ENCODE measurements around the gene KRT2.

Gene KRT2

GRCh38 chr12:52651726-52652261, at the start of gene KRT2:
KRT2 (minus strand) TSS chr12:52652211; CDS start chr12:52652142, 69 bp downstream.
- DNase-seq = no peak

GRCh38 chr12:52701281-52701680, 49.3 kb upstream of the KRT2 start:
- DNase-seq = no peak

- no peak for DNase-seq
These were observed 47.9 kb upstream of the KRT2 start for GRCh38 chr12:52699960-52700359.

GRCh38 chr12:52699373-52699772, 47.4 kb upstream of the KRT2 start:
- DNase-seq = no peak

- no peak for DNase-seq
These were observed 46.8 kb upstream of the KRT2 start for GRCh38 chr12:52698651-52699340.

GRCh38 chr12:52697058-52697582, 45.1 kb upstream of the KRT2 start:
- DNase-seq = no peak

- DNase-seq = no peak
These were observed 44.6 kb upstream of the KRT2 start for GRCh38 chr12:52696588-52696987.

- DNase-seq = no peak
These were observed 43.0 kb upstream of the KRT2 start for GRCh38 chr12:52695039-52695438.

GRCh38 chr12:52694151-52694550, 42.1 kb upstream of the KRT2 start:
- DNase-seq = no peak

GRCh38 chr12:52693261-52693660, 41.2 kb upstream of the KRT2 start:
- no peak for DNase-seq

- DNase-seq = no peak
These were observed 40.2 kb upstream of the KRT2 start for GRCh38 chr12:52692254-52692653.

GRCh38 chr12:52691841-52692150, 39.8 kb upstream of the KRT2 start:
- no peak for DNase-seq

- DNase-seq = peak; percentile 33
These were observed 39.2 kb upstream of the KRT2 start for GRCh38 chr12:52691076-52691840.

- no peak for DNase-seq
These were observed 38.5 kb upstream of the KRT2 start for GRCh38 chr12:52690351-52691075.

- no peak for DNase-seq
These were observed 37.9 kb upstream of the KRT2 start for GRCh38 chr12:52689936-52690335.

GRCh38 chr12:52689239-52689638, 37.2 kb upstream of the KRT2 start:
- no peak for DNase-seq

GRCh38 chr12:52688481-52688880, 36.5 kb upstream of the KRT2 start:
- DNase-seq = no peak

- DNase-seq = peak; percentile 15
These were observed 35.7 kb upstream of the KRT2 start for GRCh38 chr12:52687497-52688385.

GRCh38 chr12:52686756-52687487, 34.9 kb upstream of the KRT2 start:
- peak; percentile 7 for DNase-seq

- no peak for DNase-seq
These were observed 34.1 kb upstream of the KRT2 start for GRCh38 chr12:52686063-52686462.

- DNase-seq = no peak
These were observed 33.4 kb upstream of the KRT2 start for GRCh38 chr12:52685406-52685890.
